22Rv1 (cell line): ENCODE measurements around the gene CASKIN2.
A peak's percentile ranks its signal among the peaks of the same experiment; 100 is the strongest.

Experiments used
- H3K27ac ChIP-seq: fragments of 450-650 bp; 2 replicates; pipeline ENCODE4 v1.5.1; 2017
- CTCF ChIP-seq: fragments of 450-650 bp; IDR thresholded peaks from 2 replicates; pipeline ENCODE4 v1.5.1; 2017; ENCODE audit warnings: mild to moderate bottlenecking
- ZFX ChIP-seq: fragments of 450-650 bp; IDR thresholded peaks from 2 replicates; pipeline ENCODE4 v1.6.1; 2017; ENCODE audit warnings: antibody characterized with exemption, borderline replicate concordance

The CASKIN2 gene

GRCh38 chr17:75502721-75503329 lies 12.5 kb downstream of the CASKIN2 start:
- TF ChIP-seq ZFX (no peak), CTCF (no peak)
- no peak overlapping the region for H3K27ac ChIP-seq

GRCh38 chr17:75502072-75502720 lies 13.1 kb downstream of the CASKIN2 start:
- H3K27ac ChIP-seq = no peak overlapping the region
- TF ChIP-seq CTCF = no peak
- TF ChIP-seq ZFX = no peak

GRCh38 chr17:75501378-75502071 lies 13.8 kb downstream of the CASKIN2 start:
- no peak overlapping the region for H3K27ac ChIP-seq
- TF ChIP-seq CTCF (no peak), ZFX (no peak)

GRCh38 chr17:75500419-75501216 lies 14.7 kb downstream of the CASKIN2 start:
- H3K27ac ChIP-seq = no peak overlapping the region
- TF ChIP-seq ZFX = no peak
- TF ChIP-seq CTCF = no peak

GRCh38 chr17:75499313-75500022 lies 15.9 kb downstream of the CASKIN2 start:
- TF ChIP-seq ZFX (no peak), CTCF (no peak; the same call in 1 of the 2 replicates)

GRCh38 chr17:75498726-75499213 lies 16.6 kb downstream of the CASKIN2 start:
- H3K27ac ChIP-seq = no peak overlapping the region
- TF ChIP-seq CTCF (peak; percentile 11; the same call in 1 of the 2 replicates), ZFX (no peak)

More at GRCh38 chr17:75499313-75500022, 15.9 kb downstream of the CASKIN2 start:
- H3K27ac ChIP-seq = no peak overlapping the region
